IgD-negative memory B cell (primary cell): ENCODE measurements around the gene PPP1R12C. TPM values are rescaled to one million over a fixed set of nuclear protein-coding genes. Genes with fewer than 3 reads are reported as not detected.
A peak's percentile ranks its signal among the peaks of the same experiment; 100 is the strongest.
"Not testable (repeated sequence)": the region's sequence is repeated elsewhere in the genome, so short reads cannot be mapped to it uniquely, and the experiment has no call there.

Source experiments
- H3K27ac Mint-ChIP-seq, 3 donors: one replicate each; pipeline ENCODE4 v1.8.0; 2020 to 2022; ENCODE audit warnings: mild to moderate bottlenecking in 3 of 3, mixed read lengths in 3 of 3, moderate library complexity in 1 of 3
- H3K27me3 Mint-ChIP-seq: one replicate; pipeline ENCODE4 v1.8.0; 2021; ENCODE audit warnings: mixed read lengths
- H3K36me3 Mint-ChIP-seq: one replicate; pipeline ENCODE4 v1.8.0; 2020; ENCODE audit warnings: mild to moderate bottlenecking, mixed read lengths
- H3K4me1 Mint-ChIP-seq, 3 donors: one replicate each; pipeline ENCODE4 v1.8.0; 2020 to 2022; ENCODE audit warnings: mixed read lengths in 3 of 3, mild to moderate bottlenecking in 1 of 3
- H3K4me3 Mint-ChIP-seq, 4 donors: one replicate each; pipeline ENCODE4 v1.8.0; 2020 to 2022; ENCODE audit warnings: mild to moderate bottlenecking in 4 of 4, mixed read lengths in 4 of 4, moderate library complexity in 3 of 4
- H3K9me3 Mint-ChIP-seq, 3 donors: one replicate each; pipeline ENCODE4 v1.8.0; 2020 to 2021; ENCODE audit warnings: mixed read lengths in 3 of 3, mild to moderate bottlenecking in 1 of 3
- polyA plus RNA-seq: library from polyadenylated mRNA; unstranded; fragments of 300-500 nt; fragmentation: Illumina TruSeq; gene quantifications from one replicate; pipeline ENCODE4 v1.2.3, GENCODE V29; 2021

The PPP1R12C gene
- polyA plus RNA-seq, 1 donor from 2014 or later = 7.4 TPM

GRCh38 chr19:55068950-55069864 lies 48.2 kb downstream of the PPP1R12C start:
- no peaks in the 10 kb centered on the region for H3K36me3 Mint-ChIP-seq
- peak overlapping the region in 1 of 3 donors; percentile 1 for H3K27ac Mint-ChIP-seq
- H3K4me3 Mint-ChIP-seq = peak overlapping the region; percentile 4 to 85 (median 72)
- H3K4me1 Mint-ChIP-seq = peaks cover 5 to 10% (median 8%) of the 10 kb centered on the region in 3 donors
- peaks cover 0 to 1% (median 0%) of the 10 kb centered on the region in 3 donors for H3K9me3 Mint-ChIP-seq
- peaks cover 38% of the 10 kb centered on the region for H3K27me3 Mint-ChIP-seq

GRCh38 chr19:55067869-55068268 lies 49.6 kb downstream of the PPP1R12C start:
- Mint-ChIP-seq H3K27ac (no peak overlapping the region), H3K4me3 (no peak overlapping the region), H3K27me3 (peaks cover 29% of the 10 kb centered on the region), H3K4me1 (peaks cover 5 to 10% (median 8%) of the 10 kb centered on the region in 3 donors), H3K36me3 (no peaks in the 10 kb centered on the region), H3K9me3 (no peaks in the 10 kb centered on the region)

- H3K36me3 Mint-ChIP-seq = no peaks in the 10 kb centered on the region
- H3K27ac Mint-ChIP-seq = no peak overlapping the region
- H3K27me3 Mint-ChIP-seq = peaks cover 22% of the 10 kb centered on the region
- H3K9me3 Mint-ChIP-seq = no peaks in the 10 kb centered on the region
- peaks cover 5 to 14% (median 10%) of the 10 kb centered on the region in 3 donors for H3K4me1 Mint-ChIP-seq
- no peak overlapping the region for H3K4me3 Mint-ChIP-seq
Observed at GRCh38 chr19:55066107-55066709, 51.2 kb downstream of the PPP1R12C start.

GRCh38 chr19:55065516-55065915 lies 51.9 kb downstream of the PPP1R12C start:
- H3K27ac Mint-ChIP-seq, H3K36me3 Mint-ChIP-seq, H3K4me3 Mint-ChIP-seq, H3K9me3 Mint-ChIP-seq: not testable (repeated sequence)
- Mint-ChIP-seq H3K4me1 (peaks cover 5 to 14% (median 10%) of the 10 kb centered on the region in 3 donors), H3K27me3 (peaks cover 22% of the 10 kb centered on the region)

GRCh38 chr19:55063492-55063843 lies 54.0 kb downstream of the PPP1R12C start:
- H3K36me3 Mint-ChIP-seq = peaks cover 8% of the 10 kb centered on the region
- H3K4me1 Mint-ChIP-seq = peaks cover 0 to 8% (median 6%) of the 10 kb centered on the region in 3 donors
- H3K27me3 Mint-ChIP-seq = peaks cover 9% of the 10 kb centered on the region
- peak overlapping the region; percentile 61 to 92 (median 84) for H3K4me3 Mint-ChIP-seq
- H3K27ac Mint-ChIP-seq = peak overlapping the region; percentile 76 to 96 (median 88)
- no peaks in the 10 kb centered on the region for H3K9me3 Mint-ChIP-seq

- Mint-ChIP-seq H3K27ac (peak within 1 kb of the TSS; percentile 76 to 96 (median 88)), H3K27me3 (peaks cover 9% of the 10 kb centered on the region), H3K36me3 (peaks cover 9% of the 10 kb centered on the region), H3K4me3 (peak within 1 kb of the TSS; percentile 61 to 94 (median 86)), H3K9me3 (no peaks in the 10 kb centered on the region), H3K4me1 (peaks cover 0 to 8% (median 6%) of the 10 kb centered on the region in 3 donors)
Observed at GRCh38 chr19:55062735-55063491, 54.5 kb downstream of the PPP1R12C start, which contains the start of gene RDH13. Gene RDH13 (minus strand): TSS chr19:55063148. CDS start chr19:55063032, 116 bp downstream.

- H3K9me3 Mint-ChIP-seq, H3K27me3 Mint-ChIP-seq, H3K4me1 Mint-ChIP-seq: not testable (repeated sequence)
- Mint-ChIP-seq H3K36me3 (peaks cover 15% of the 10 kb centered on the region), H3K4me3 (peak overlapping the region in 3 of 4 donors; percentile 20 to 58 (median 27)), H3K27ac (peak overlapping the region in 1 of 3 donors; percentile 4)
Observed at GRCh38 chr19:55060287-55060686, 57.1 kb downstream of the PPP1R12C start.

- Mint-ChIP-seq H3K36me3 (peaks cover 15% of the 10 kb centered on the region), H3K4me3 (peak overlapping the region in 1 of 4 donors; percentile 35), H3K27me3 (no peaks in the 10 kb centered on the region), H3K4me1 (peaks cover 0 to 8% (median 3%) of the 10 kb centered on the region in 3 donors), H3K27ac (no peak overlapping the region), H3K9me3 (peaks cover 0 to 2% (median 0%) of the 10 kb centered on the region in 3 donors)
Observed at GRCh38 chr19:55058781-55059610, 58.4 kb downstream of the PPP1R12C start.

GRCh38 chr19:55056827-55057226 lies 60.6 kb downstream of the PPP1R12C start:
- Mint-ChIP-seq H3K36me3 (peaks cover 17% of the 10 kb centered on the region), H3K9me3 (peaks cover 0 to 2% (median 0%) of the 10 kb centered on the region in 3 donors), H3K4me1 (peaks cover 0 to 4% (median 0%) of the 10 kb centered on the region in 3 donors), H3K4me3 (no peak overlapping the region), H3K27me3 (no peaks in the 10 kb centered on the region), H3K27ac (no peak overlapping the region)

GRCh38 chr19:55053735-55054134 lies 63.7 kb downstream of the PPP1R12C start:
- Mint-ChIP-seq H3K4me3 (no peak overlapping the region), H3K27ac (peak overlapping the region in 1 of 3 donors; percentile 77), H3K27me3 (no peaks in the 10 kb centered on the region), H3K9me3 (peaks cover 0 to 2% (median 0%) of the 10 kb centered on the region in 3 donors), H3K36me3 (peaks cover 10% of the 10 kb centered on the region), H3K4me1 (no peaks in the 10 kb centered on the region)

- Mint-ChIP-seq H3K9me3 (no peaks in the 10 kb centered on the region), H3K4me3 (peak overlapping the region in 1 of 4 donors; percentile 45), H3K27me3 (no peaks in the 10 kb centered on the region), H3K4me1 (no peaks in the 10 kb centered on the region), H3K27ac (no peak overlapping the region), H3K36me3 (peaks cover 2% of the 10 kb centered on the region)
Observed at GRCh38 chr19:55050749-55051532, 66.5 kb downstream of the PPP1R12C start.

- Mint-ChIP-seq H3K4me1 (no peaks in the 10 kb centered on the region), H3K36me3 (peaks cover 2% of the 10 kb centered on the region), H3K27me3 (no peaks in the 10 kb centered on the region), H3K4me3 (no peak overlapping the region), H3K27ac (no peak overlapping the region), H3K9me3 (no peaks in the 10 kb centered on the region)
Observed at GRCh38 chr19:55048446-55048845, 69.0 kb downstream of the PPP1R12C start.

GRCh38 chr19:55047951-55048350 lies 69.5 kb downstream of the PPP1R12C start:
- no peaks in the 10 kb centered on the region for H3K27me3 Mint-ChIP-seq
- H3K4me3 Mint-ChIP-seq = no peak overlapping the region
- H3K27ac Mint-ChIP-seq = no peak overlapping the region
- H3K36me3 Mint-ChIP-seq = peaks cover 2% of the 10 kb centered on the region
- H3K9me3 Mint-ChIP-seq = no peaks in the 10 kb centered on the region
- no peaks in the 10 kb centered on the region for H3K4me1 Mint-ChIP-seq
